HEK293T (cell line): ENCODE data around the gene ZNF460.

Experiments
- FOXK2 ChIP-seq: fragments of 450-650 bp; IDR thresholded peaks from 2 replicates; pipeline ENCODE4 v1.6.1; 2016; ENCODE audit warnings: mild to moderate bottlenecking
- FOXM1 ChIP-seq: fragments of 450-650 bp; IDR thresholded peaks from 2 replicates; pipeline ENCODE4 v1.6.1; 2017; ENCODE audit warnings: mild to moderate bottlenecking, borderline replicate concordance
- L3MBTL2 ChIP-seq: fragments of 450-650 bp; conservative IDR thresholded peaks from 2 replicates; pipeline ENCODE4 v1.6.1; 2016; ENCODE audit warnings: mild to moderate bottlenecking
- SP1 ChIP-seq: fragments of 450-650 bp; IDR thresholded peaks from 2 replicates; pipeline ENCODE4 v1.6.1; 2017

- no peak for TF ChIP-seq SP1
- no peak for TF ChIP-seq L3MBTL2
- TF ChIP-seq FOXM1: no peak
- no peak for TF ChIP-seq FOXK2
Measured at GRCh38 chr19:57317503-57317902, 37.2 kb downstream of the ZNF460 start.
